IPS DF 4.7 (cell line): ENCODE data around the gene DCAF15.
A peak's percentile ranks its signal among the peaks of the same experiment; 100 is the strongest.
"Not testable (repeated sequence)": the region's sequence is repeated elsewhere in the genome, so short reads cannot be mapped to it uniquely, and the experiment has no call there.

Experiments
- DNase-seq: peaks from one replicate; pipeline ENCODE4 v3.0.0-alpha.2; 2013; ENCODE audit warnings: low spot score; ENCODE audit errors: extremely low read depth

DCAF15 gene

GRCh38 chr19:13952154-13952930 is at the start of gene DCAF15:
TSS of gene DCAF15 (plus strand) at chr19:13952509. CDS start at chr19:13952513, 4 bp downstream.
- DNase-seq, result peak; percentile 95

GRCh38 chr19:13902993-13903555 is 49.2 kb upstream of the DCAF15 start:
- DNase-seq, result no peak

GRCh38 chr19:13905634-13906520 is 46.4 kb upstream of the DCAF15 start, which contains the start of the genes BRME1 and CC2D1A:
TSS of gene BRME1 (minus strand) at chr19:13906117. CDS start at chr19:13904892, 1,225 bp downstream.
TSS of gene CC2D1A (plus strand) at chr19:13906201. CDS start at chr19:13906442, 241 bp downstream.
- no peak for DNase-seq

GRCh38 chr19:13906521-13906904 is 45.8 kb upstream of the DCAF15 start:
- DNase-seq, result no peak

- no peak for DNase-seq
These were observed 45.4 kb upstream of the DCAF15 start for GRCh38 chr19:13906910-13907309.

- no peak for DNase-seq
These were observed 43.6 kb upstream of the DCAF15 start for GRCh38 chr19:13908674-13909073.

- DNase-seq, result no peak
These were observed 42.9 kb upstream of the DCAF15 start for GRCh38 chr19:13909430-13909829.

- no peak for DNase-seq
These were observed 39.0 kb upstream of the DCAF15 start for GRCh38 chr19:13913352-13913751.

GRCh38 chr19:13914777-13915176 is 37.5 kb upstream of the DCAF15 start:
- DNase-seq, result no peak

- DNase-seq, result no peak
These were observed 34.4 kb upstream of the DCAF15 start for GRCh38 chr19:13917888-13918406.

GRCh38 chr19:13918726-13919411 is 33.4 kb upstream of the DCAF15 start:
- DNase-seq, result no peak

- DNase-seq, result no peak
These were observed 31.8 kb upstream of the DCAF15 start for GRCh38 chr19:13920524-13920923.

- DNase-seq, result no peak
These were observed 31.2 kb upstream of the DCAF15 start for GRCh38 chr19:13920940-13921747.

GRCh38 chr19:13922118-13922517 is 30.2 kb upstream of the DCAF15 start:
- DNase-seq, result not testable (repeated sequence)

- DNase-seq, result no peak
These were observed 28.9 kb upstream of the DCAF15 start for GRCh38 chr19:13923194-13923987.

- DNase-seq, result no peak
These were observed 26.3 kb upstream of the DCAF15 start for GRCh38 chr19:13926010-13926409.

- no peak for DNase-seq
These were observed 25.6 kb upstream of the DCAF15 start for GRCh38 chr19:13926715-13927114.

GRCh38 chr19:13929340-13929739 is 23.0 kb upstream of the DCAF15 start:
- no peak for DNase-seq

- no peak for DNase-seq
These were observed 22.4 kb upstream of the DCAF15 start for GRCh38 chr19:13929956-13930355.
